GM23248 (cell line): ENCODE measurements around the gene TBXAS1.

Experiments
- EZH2 ChIP-seq: fragments of 200-600 bp; sonication (generic); IDR thresholded peaks from 2 replicates; pipeline ENCODE4 v1.6.1; 2018; ENCODE audit warnings: antibody characterized with exemption, mild to moderate bottlenecking; ENCODE audit not compliant: insufficient read depth, poor library complexity, severe bottlenecking
- EZH2phosphoT487 ChIP-seq: fragments of 200-600 bp; sonication (generic); IDR thresholded peaks from 2 replicates; pipeline ENCODE4 v1.6.1; 2018; ENCODE audit warnings: antibody characterized with exemption, moderate library complexity, mild to moderate bottlenecking, low read depth; ENCODE audit not compliant: insufficient read depth

DNA sequence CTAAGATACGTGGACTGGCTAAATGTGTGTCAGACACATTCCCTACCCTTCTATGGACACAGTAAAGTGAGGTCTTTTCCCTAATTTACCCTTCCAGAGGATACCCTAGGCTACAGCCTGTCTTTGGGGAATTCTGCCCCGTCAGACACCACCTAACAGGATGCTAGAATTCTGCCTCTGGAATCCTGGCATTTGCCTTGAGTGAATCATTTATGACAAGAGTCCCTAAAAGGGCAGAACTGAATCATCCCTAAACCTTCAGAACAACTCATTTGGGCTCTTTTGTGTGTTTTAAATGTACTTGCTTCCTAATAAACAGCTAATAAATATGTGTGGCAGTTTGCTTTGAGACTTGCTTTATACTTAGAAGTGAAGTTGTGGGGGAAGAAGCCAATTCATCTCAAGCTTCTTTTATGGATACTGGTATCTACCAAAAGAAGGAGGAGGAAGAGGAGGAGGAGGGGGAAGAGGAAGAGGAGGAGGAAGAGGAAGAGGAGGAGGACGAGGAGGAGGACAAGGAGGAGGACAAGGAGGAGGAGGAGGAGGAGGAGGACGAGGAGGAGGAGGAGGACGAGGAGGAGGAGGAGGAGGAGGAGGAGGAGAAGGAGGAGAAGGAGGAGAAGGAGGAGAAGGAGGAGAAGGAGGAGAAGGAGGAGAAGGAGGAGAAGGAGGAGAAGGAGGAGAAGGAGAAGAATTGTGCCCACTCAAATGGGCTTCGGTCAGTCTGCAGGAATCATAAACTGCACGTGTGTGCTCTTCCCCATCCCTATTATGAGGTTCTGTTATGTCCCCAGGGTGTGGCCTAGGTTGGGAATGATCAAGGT lies 206.5 kb downstream of the TBXAS1 start:
- TF ChIP-seq EZH2 (no peak), EZH2phosphoT487 (no peak)
